NT2/D1 (cell line): ENCODE results near the gene PITPNM3.

Experiments
- YY1 ChIP-seq: IDR thresholded peaks from 2 replicates; pipeline ENCODE4 v1.6.1; 2011; ENCODE audit not compliant: insufficient read length, insufficient read depth
- ZNF274 ChIP-seq: IDR thresholded peaks from 2 replicates; pipeline ENCODE4 v1.6.1; 2011; ENCODE audit warnings: mild to moderate bottlenecking, low read depth, low read length

DNA sequence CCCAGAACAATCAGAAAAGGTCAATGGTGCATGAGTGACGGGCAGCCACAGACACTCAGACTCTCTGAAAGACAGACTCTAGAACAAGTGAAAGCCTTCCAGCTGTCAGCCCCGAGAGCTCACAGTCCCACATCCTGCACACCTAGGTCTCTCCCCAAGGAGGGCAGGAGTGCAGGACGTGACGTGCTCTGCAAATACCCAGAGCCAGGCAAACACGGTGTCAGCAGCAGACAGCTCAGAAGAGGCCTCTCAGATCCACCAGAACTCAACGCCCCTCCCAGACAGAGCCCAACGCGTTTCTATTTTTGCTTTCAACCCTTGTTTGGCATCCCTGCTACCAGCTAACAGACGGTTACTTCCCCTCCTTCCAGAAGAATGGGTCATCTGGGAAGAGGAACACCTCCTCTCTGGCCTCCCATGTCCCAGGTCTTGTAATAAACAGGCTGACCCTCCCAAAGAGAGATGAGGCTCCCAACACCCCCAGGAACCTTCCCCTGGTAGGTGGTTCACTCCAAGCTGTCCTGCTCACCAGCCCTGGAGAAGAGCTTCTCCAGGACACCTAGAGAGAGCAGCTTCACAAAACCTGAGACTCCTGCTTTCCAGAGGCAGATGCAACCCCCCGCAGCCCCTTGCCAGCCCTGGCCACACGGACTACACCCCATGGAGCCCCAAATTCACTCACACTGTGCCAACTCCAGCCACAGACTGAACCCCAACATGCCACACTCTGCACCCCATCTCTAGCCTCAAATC is 7.6 kb downstream of the PITPNM3 start:
- TF ChIP-seq ZNF274: no peak
- no peak for TF ChIP-seq YY1
